Measurements from ENCODE around the gene GATB. TPM values are rescaled to one million over a fixed set of nuclear protein-coding genes. Genes with fewer than 3 reads are reported as not detected.

Gene GATB
- total RNA-seq, 1 experiment from 2014 or later: 21.2 TPM

- Mint-ChIP-seq H3K36me3 (ENCODE audit: insufficient read depth in 1 of 3, low read depth in 3 of 3) (peaks cover 6 to 10% (median 6%) of the 10 kb centered on the region in 3 experiments; a peak in 5 of 7 replicates), H3K4me3 (no peak overlapping the region), H3K27me3 (ENCODE audit: low read depth) (no peaks in the 10 kb centered on the region), H3K9me3 (no peaks in the 10 kb centered on the region), H3K4me1 (peaks cover 9 to 14% of the 10 kb centered on the region in 2 experiments), H3K27ac (no peak overlapping the region)
- Histone ChIP-seq H2BK120ac (ENCODE audit: low read depth, low read length, poor library complexity, severe bottlenecking) (no peak overlapping the region), H3K27me3 (ENCODE audit: insufficient read depth, low read length) (no peaks in the 10 kb centered on the region), H3K4me1 (ENCODE audit: insufficient read depth, low read length) (no peaks in the 10 kb centered on the region), H3K23me2 (ENCODE audit: insufficient read length, low read depth, low read length, poor library complexity, severe bottlenecking) (no peaks in the 10 kb centered on the region), H4K20me1 (ENCODE audit: control insufficient read depth, insufficient read depth, insufficient read length) (no peaks in the 10 kb centered on the region), H2AFZ (ENCODE audit: low read length) (no peak overlapping the region), H3K14ac (ENCODE audit: insufficient read depth, low read length) (no peak overlapping the region), H2BK15ac (ENCODE audit: low read depth, low read length) (no peak overlapping the region), H4K5ac (ENCODE audit: insufficient read length, low read depth, low read length) (no peak overlapping the region), H3K23ac (ENCODE audit: insufficient read length, low read depth, low read length) (no peak overlapping the region), H3K79me2 (ENCODE audit: insufficient read depth, low read length) (no peaks in the 10 kb centered on the region), H2BK5ac (ENCODE audit: insufficient read length, low read length) (no peak overlapping the region), H4K8ac (replicated peaks; ENCODE audit: insufficient read length, low read depth, low read length) (no peak overlapping the region), H3K27ac (ENCODE audit: insufficient read length, low read depth, low read length) (no peak overlapping the region), H3T11ph (ENCODE audit: low read length) (no peak overlapping the region), H2BK20ac (ENCODE audit: low read depth, low read length, poor library complexity, severe bottlenecking) (no peak overlapping the region), H4K91ac (ENCODE audit: insufficient read length, low read depth, low read length) (no peak overlapping the region), H2BK12ac (ENCODE audit: insufficient read length, low read depth, low read length) (no peak overlapping the region), H3K79me1 (ENCODE audit: insufficient read depth, low read depth, low read length, poor library complexity, severe bottlenecking) (no peaks in the 10 kb centered on the region), H3K4me2 (ENCODE audit: insufficient read depth, insufficient read length, low read length) (no peak overlapping the region), H3K18ac (ENCODE audit: insufficient read length, low read depth, low read length) (no peak overlapping the region), H3K56ac (ENCODE audit: insufficient read length, low read depth, low read length) (no peak overlapping the region), H3K4ac (ENCODE audit: low read depth, low read length) (no peak overlapping the region), H3K9ac (ENCODE audit: extremely low read depth, insufficient read length, low read length) (no peak overlapping the region), H2AK5ac (ENCODE audit: insufficient read length, low read length) (no peak overlapping the region), H3K9me3 (ENCODE audit: control insufficient read depth, low read depth, low read length) (no peaks in the 10 kb centered on the region)
- no CpG with 5 or more reads among the region's 7 CpGs for WGBS (ENCODE audit: extremely low coverage, insufficient read length, low lambda C conversion rate)
- no peak for DNase-seq
- no peak for TF ChIP-seq CTCF (conservative IDR thresholded peaks at IDR 0.05)
Observed at GRCh38 chr4:151709587-151709986, 51.2 kb downstream of the GATB start.

All from H9 (cell line).